Adrenal gland (tissue), 5 donors: ENCODE data around the gene NCKAP5.

ENCODE experiments used
- POLR2A ChIP-seq, 2 donors: fragments of 450-650 bp; IDR thresholded peaks; one replicate each; pipeline ENCODE4 v1.6.1; 2017; ENCODE audit warnings: antibody characterized with exemption in 2 of 2, mild to moderate bottlenecking in 2 of 2, moderate library complexity in 1 of 2
- TF ChIP-seq, protein P1 (sequence below), 6 experiments: fragments of 450-650 bp in 4 of 6; fragments of 200-600 bp in 2 of 6; sonication (generic) in 1 of 6; IDR thresholded peaks; 1 replicate in 5 of 6; 2 replicates in 1 of 6; pipeline versions ENCODE4 v1.5.1 to v1.8.0; 2016 to 2021; ENCODE audit warnings: antibody characterized with exemption in 6 of 6, mild to moderate bottlenecking in 2 of 6, moderate library complexity in 1 of 6
- donor health status: DM: no; HTN: no; CAD: no.

DNA sequence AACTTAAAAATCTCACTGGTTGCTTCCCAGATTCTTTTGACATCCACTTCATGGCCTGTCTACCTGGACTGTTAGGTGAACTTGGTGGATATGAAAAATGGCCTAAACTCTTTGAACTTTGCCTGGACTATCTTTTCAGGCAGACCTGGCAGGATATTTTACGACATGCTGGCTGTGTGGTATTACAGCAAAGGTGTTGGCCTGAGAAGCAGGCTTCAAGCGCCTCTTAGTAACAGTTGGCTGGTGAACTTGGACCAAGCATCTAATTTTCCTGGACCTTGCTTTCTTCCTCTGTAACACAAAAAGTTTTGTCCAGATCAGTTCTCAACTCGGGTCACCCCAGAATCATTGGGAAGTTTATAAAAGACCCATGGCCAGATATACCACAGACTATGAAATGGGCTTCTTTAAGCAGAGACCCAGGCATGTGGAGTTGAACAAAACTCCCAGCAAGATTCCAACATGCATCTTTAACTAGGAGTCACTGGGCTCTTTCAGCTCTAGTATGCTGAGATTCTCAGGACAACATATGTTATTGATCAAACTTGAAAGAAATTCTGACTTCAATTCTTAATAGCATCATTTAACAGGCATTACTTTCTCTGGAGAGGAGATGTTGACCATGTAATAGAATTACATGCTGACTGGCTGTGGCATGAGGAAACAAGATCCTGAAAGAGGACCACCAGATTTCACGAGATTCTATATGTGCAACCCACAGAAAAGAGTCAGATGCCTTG is 902.7 kb downstream of the NCKAP5 start:
- no peak for TF ChIP-seq POLR2A (IDR thresholded peaks at IDR 0.05)
- TF ChIP-seq, protein P1, sequence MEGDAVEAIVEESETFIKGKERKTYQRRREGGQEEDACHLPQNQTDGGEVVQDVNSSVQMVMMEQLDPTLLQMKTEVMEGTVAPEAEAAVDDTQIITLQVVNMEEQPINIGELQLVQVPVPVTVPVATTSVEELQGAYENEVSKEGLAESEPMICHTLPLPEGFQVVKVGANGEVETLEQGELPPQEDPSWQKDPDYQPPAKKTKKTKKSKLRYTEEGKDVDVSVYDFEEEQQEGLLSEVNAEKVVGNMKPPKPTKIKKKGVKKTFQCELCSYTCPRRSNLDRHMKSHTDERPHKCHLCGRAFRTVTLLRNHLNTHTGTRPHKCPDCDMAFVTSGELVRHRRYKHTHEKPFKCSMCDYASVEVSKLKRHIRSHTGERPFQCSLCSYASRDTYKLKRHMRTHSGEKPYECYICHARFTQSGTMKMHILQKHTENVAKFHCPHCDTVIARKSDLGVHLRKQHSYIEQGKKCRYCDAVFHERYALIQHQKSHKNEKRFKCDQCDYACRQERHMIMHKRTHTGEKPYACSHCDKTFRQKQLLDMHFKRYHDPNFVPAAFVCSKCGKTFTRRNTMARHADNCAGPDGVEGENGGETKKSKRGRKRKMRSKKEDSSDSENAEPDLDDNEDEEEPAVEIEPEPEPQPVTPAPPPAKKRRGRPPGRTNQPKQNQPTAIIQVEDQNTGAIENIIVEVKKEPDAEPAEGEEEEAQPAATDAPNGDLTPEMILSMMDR (IDR thresholded peaks at IDR 0.05): no peak
